ENCODE results near the gene ZNF793.

ZNF793 gene

GRCh38 chr19:37506387-37507166, at the start of gene ZNF793:
ZNF793 (plus strand) TSS chr19:37506939; CDS start chr19:37523440, 16,501 bp downstream.
- DNase-seq: no peak

- no peak for DNase-seq
These were observed 40.4 kb upstream of the ZNF793 start for GRCh38 chr19:37466277-37466797.

GRCh38 chr19:37466798-37467607, 39.7 kb upstream of the ZNF793 start, which contains the start of gene ZNF569:
ZNF569 (minus strand) TSS chr19:37467444; CDS start chr19:37444921, 22,523 bp downstream.
- DNase-seq: peak; percentile 55

GRCh38 chr19:37467608-37468090, 39.1 kb upstream of the ZNF793 start:
- no peak for DNase-seq

GRCh38 chr19:37468961-37469777, 37.6 kb upstream of the ZNF793 start, which contains the start of gene ZNF570:
ZNF570 (plus strand) TSS chr19:37469356; CDS start chr19:37470355, 999 bp downstream.
- DNase-seq: no peak

- no peak for DNase-seq
These were observed 36.5 kb upstream of the ZNF793 start for GRCh38 chr19:37470216-37470615.

GRCh38 chr19:37472165-37472564, 34.6 kb upstream of the ZNF793 start:
- DNase-seq: no peak

GRCh38 chr19:37484406-37485168, 22.2 kb upstream of the ZNF793 start:
- DNase-seq: no peak

- DNase-seq: no peak
These were observed 14.5 kb upstream of the ZNF793 start for GRCh38 chr19:37492213-37492612.

- no peak for DNase-seq
These were observed 767 bp upstream of the ZNF793 start for GRCh38 chr19:37505958-37506386.

GRCh38 chr19:37507167-37507464, 377 bp downstream of the ZNF793 start:
- DNase-seq: no peak

- no peak for DNase-seq
These were observed 4.4 kb downstream of the ZNF793 start for GRCh38 chr19:37511186-37511585.

- no peak for DNase-seq
These were observed 5.1 kb downstream of the ZNF793 start for GRCh38 chr19:37511821-37512220.

GRCh38 chr19:37513397-37513796, 6.7 kb downstream of the ZNF793 start:
- no peak for DNase-seq

- no peak for DNase-seq
These were observed 13.2 kb downstream of the ZNF793 start for GRCh38 chr19:37519890-37520289.

GRCh38 chr19:37537391-37537947, 30.7 kb downstream of the ZNF793 start:
- no peak for DNase-seq

GRCh38 chr19:37551129-37551993, 44.6 kb downstream of the ZNF793 start:
- DNase-seq: no peak

- no peak for DNase-seq
These were observed 56.8 kb downstream of the ZNF793 start for GRCh38 chr19:37563518-37563917.

GRCh38 chr19:37564624-37565369, 58.1 kb downstream of the ZNF793 start:
- DNase-seq: no peak

- no peak for DNase-seq
These were observed 58.6 kb downstream of the ZNF793 start for GRCh38 chr19:37565370-37565669.
